NCI-H2171 treated with DMSO at 0.1 percent for 48 hours (cell line): Measurements from ENCODE around the gene ZNRF2.
"Not testable (repeated sequence)": the region's sequence is repeated elsewhere in the genome, so short reads cannot be mapped to it uniquely, and the experiment has no call there.

ENCODE experiments used
- DNase-seq: peaks from one replicate; lab custom pipeline; 2025; lab: John Stamatoyannopoulos, UW

The ZNRF2 gene

DNA sequence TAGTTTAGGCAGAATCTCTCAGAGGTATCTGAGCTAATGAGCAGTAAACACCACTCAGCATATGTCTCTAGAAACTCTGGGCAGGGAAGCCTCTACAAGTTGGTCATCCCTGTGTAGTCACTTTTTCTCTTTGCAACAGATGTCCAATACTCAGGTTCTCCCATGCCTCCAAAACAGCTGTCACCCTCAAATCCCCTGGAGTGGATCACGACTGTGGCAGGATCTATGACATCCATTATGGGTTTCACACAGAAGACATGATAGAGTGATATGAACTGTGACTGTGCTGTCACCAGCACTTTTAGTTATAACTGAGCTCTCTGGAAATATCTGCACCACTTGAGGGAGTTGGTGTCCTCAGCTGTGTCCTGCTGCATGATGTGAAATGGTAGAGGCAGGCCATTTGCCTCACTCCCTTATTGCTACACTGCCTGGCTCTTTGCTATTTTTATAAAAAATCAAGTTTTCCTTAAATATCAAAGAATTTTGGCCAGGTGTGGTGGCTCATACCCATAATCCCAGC is 24.1 kb upstream of the ZNRF2 start:
- peak; percentile 15 for DNase-seq

GRCh38 chr7:30263090-30263710 is 21.2 kb upstream of the ZNRF2 start:
- no peak for DNase-seq

- DNase-seq = no peak
Measured at GRCh38 chr7:30264052-30264451, 20.3 kb upstream of the ZNRF2 start.

GRCh38 chr7:30265189-30265588 is 19.2 kb upstream of the ZNRF2 start:
- not testable (repeated sequence) for DNase-seq

GRCh38 chr7:30266686-30267085 is 17.7 kb upstream of the ZNRF2 start:
- DNase-seq = no peak

DNA sequence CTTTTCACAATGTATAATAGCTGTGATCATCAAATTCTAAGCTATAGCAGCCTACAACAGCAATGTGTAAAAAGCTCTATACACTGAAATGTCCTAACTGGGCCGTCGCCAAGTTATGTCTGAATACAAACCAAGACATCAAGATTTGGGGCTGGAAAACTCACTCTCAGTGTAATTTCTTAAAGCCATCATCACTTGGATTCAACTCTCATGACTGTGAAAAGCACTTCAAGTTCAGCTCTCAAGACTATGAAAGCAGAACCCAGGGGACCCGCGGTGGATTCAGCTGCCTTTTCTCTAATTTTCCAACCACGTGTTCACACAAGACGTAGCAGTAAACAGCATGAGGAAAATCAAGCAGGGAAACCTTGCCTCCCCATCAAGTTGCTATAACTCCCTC is 15.8 kb upstream of the ZNRF2 start:
- DNase-seq = no peak

DNA sequence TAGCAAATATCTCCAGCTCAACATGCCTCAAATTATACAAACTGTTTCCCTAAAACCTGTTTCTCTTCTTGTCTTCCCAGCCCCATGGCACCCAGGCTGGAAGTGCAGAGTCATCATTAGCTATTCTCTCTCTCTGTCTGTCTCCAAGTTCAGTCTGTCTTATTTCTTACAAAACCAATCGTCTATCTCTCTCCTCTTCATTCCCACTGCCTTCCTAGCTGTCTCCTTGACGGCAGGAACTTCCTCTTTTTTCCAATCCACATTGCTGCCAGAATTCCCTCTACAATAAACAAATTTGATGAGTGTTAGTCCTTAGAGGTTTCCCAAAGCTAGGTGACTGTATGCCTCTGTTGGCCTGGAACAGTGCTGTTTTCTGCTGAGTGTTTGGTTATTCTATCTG is 14.9 kb upstream of the ZNRF2 start:
- no peak for DNase-seq

DNA sequence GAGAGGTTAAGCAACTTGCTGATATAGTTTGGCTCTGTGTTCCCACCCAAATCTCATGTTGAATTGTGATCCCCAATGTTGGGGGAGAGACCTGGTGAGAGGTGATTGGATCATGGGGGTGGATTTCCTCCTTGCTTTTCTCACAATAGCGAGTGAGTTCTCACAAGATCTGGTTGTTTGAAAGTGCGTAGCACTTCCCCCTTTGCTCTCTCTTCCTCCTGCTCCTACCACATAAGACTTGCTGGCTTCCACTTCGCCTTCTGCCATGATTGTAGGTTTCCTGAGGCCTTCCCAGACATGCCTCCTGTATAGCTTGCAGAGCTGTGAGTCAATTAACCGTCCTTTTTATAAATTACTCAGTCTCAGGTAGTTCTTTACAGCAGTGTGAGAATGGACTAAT is 13.5 kb upstream of the ZNRF2 start:
- no peak for DNase-seq

GRCh38 chr7:30272126-30272525 is 12.3 kb upstream of the ZNRF2 start:
- no peak for DNase-seq

GRCh38 chr7:30273552-30273951 is 10.8 kb upstream of the ZNRF2 start:
- DNase-seq = no peak

DNA sequence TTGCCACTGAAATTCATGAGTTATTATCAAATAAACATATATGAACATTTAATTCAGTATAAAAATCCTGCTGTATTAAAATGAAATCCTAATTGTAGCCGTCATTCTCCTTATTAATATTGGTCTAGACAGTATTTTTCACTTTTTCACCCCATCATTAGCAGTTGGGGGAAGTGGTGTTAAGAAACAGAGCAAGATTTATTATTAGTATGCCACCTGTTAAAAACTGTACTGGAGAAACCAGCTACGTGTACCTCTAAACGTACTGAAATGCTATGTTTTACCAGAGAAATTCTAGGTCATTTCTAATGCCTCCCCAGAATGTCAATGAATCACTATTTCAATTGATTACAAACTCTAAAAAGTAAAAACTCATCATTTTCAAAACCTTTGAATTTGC is 9.8 kb upstream of the ZNRF2 start:
- no peak for DNase-seq

GRCh38 chr7:30276203-30276900 is 8.0 kb upstream of the ZNRF2 start:
- peak; percentile 41 for DNase-seq

GRCh38 chr7:30278376-30278775 is 6.0 kb upstream of the ZNRF2 start:
- peak; percentile 36 for DNase-seq

DNA sequence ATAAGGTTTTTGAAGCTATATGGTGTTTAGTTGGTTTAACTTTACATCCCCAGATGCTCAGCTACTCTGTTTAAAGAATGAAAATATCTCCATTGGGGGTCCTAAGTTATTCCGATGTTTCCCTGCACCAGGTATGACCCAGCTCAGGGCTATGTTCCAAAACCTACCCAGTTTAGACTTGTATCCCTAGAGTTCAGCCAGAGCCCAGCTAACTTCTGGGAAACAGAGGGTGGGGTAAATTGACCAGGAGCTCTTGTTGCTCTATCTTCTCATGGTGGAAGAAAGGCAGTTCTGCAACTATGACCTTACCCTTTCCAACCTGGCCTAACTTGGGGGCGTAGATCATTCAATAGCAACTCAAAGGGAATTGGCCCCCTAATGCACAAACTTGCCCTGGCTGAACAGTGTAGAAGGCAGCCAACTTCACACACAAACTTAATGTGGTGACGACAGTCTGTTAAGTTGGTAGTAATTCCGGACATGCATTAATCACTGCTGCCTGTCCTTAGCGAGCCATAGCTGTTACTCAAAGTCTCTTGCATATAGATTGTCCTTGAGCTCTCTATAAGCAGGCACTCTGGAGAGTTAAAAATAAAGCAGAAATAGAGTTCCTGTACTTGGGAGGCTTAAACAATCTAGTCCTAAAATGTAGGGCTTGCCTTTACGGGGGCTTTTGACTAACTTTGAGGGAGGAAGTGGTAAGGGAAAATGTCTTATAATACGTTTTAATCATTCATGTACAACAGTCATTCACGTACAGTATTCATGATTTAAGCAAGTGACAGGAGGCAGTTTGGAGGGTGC is 5.3 kb upstream of the ZNRF2 start:
- DNase-seq = no peak

- no peak for DNase-seq
Measured at GRCh38 chr7:30279653-30279904, 4.8 kb upstream of the ZNRF2 start.

- DNase-seq = no peak
Measured at GRCh38 chr7:30280631-30281030, 3.8 kb upstream of the ZNRF2 start.

DNA sequence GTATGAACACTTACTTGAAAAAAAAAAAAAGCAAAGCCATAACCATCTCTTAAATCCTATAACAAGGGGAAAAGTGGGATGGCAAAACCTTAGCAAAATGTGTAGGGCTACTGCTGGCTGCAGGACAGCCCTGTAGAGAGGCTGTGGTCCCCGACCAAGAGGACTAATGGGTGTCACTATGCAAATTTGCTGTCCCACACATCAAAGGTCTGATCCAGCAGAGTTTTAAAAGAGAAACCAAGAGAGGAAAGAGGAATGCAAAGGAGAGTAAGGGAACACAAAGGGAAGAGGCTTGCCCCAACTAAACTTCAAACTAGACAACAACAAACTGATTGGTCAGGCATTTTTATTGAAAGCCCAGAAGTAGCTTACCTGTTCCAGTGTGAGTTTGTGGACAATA is 3.1 kb upstream of the ZNRF2 start:
- DNase-seq = no peak

- no peak for DNase-seq
Measured at GRCh38 chr7:30281791-30282190, 2.6 kb upstream of the ZNRF2 start.

DNA sequence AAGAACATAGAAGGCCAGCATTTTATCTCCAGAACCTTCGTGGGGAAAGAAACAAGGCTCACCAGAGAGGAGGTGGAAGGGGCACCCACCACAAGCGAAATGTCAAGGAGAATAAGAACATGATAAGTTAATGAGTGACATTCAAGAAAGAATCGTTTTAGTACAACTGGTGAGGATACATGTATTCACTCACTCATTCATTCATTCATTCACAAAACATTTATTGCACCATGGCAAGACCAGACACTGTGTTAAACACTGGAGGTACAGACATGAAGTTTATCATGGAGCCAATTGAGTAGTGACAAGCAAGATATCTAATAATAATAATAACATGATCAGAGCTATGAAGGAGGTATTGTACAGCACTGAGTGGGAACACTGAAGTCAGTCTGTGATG is 1.7 kb upstream of the ZNRF2 start:
- no peak for DNase-seq

DNA sequence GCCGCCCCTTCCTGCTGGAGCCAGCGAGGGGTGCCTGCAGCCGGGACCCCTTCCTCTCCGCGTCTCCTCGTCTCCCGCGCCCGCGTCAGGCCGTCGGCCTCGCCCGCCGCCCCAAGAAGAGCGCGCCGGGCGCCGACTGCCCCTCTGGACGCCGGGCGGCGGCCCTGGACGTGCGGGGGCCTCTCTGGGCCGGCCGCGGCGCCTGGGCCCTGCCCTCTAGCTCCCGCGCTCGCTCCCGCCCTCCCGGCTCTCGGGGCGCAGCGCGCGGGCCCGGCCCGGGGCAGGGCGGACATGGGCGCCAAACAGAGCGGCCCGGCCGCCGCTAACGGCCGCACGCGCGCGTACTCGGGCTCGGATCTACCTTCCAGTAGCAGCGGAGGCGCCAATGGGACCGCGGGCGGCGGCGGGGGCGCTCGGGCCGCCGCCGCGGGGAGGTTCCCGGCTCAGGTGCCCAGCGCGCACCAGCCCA is 704 bp downstream of the ZNRF2 start:
- no peak for DNase-seq

DNA sequence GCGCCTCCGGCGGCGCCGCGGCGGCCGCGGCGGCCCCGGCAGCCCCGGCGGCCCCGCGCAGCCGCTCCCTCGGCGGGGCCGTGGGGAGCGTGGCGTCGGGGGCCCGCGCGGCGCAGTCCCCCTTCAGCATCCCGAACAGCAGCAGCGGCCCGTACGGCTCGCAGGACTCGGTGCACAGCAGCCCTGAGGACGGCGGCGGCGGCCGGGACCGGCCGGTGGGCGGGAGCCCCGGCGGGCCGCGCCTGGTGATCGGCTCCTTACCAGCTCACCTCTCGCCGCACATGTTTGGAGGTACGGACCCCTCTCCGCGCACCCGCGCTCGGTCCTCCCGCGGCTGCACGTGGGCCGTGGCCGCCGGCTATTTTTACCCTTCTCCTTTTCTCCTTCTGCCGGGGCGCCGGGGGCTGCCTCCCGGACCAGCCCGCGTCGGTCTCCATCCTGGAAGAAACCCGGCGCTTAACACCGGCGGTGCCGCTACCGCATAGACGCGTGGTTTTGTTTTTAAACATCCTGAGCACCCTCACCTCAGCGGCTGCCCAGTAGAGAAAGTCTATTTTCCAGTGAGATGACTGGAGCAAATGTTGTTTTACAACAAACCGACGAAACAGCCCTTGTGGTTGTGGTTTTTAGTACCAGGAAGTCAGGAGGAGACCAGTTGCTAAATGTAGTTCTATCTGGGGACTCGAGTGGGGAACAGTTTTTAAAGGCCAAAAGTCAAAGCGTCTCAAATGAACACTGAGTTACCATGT is 1.3 kb downstream of the ZNRF2 start:
- DNase-seq = peak; percentile 34

GRCh38 chr7:30286749-30287148 is 2.4 kb downstream of the ZNRF2 start:
- DNase-seq = no peak
